ENCODE results near the gene ECEL1.
"Not testable (repeated sequence)": the region's sequence is repeated elsewhere in the genome, so short reads cannot be mapped to it uniquely, and the experiment has no call there.

The ECEL1 gene, protein sequence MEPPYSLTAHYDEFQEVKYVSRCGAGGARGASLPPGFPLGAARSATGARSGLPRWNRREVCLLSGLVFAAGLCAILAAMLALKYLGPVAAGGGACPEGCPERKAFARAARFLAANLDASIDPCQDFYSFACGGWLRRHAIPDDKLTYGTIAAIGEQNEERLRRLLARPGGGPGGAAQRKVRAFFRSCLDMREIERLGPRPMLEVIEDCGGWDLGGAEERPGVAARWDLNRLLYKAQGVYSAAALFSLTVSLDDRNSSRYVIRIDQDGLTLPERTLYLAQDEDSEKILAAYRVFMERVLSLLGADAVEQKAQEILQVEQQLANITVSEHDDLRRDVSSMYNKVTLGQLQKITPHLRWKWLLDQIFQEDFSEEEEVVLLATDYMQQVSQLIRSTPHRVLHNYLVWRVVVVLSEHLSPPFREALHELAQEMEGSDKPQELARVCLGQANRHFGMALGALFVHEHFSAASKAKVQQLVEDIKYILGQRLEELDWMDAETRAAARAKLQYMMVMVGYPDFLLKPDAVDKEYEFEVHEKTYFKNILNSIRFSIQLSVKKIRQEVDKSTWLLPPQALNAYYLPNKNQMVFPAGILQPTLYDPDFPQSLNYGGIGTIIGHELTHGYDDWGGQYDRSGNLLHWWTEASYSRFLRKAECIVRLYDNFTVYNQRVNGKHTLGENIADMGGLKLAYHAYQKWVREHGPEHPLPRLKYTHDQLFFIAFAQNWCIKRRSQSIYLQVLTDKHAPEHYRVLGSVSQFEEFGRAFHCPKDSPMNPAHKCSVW

DNA sequence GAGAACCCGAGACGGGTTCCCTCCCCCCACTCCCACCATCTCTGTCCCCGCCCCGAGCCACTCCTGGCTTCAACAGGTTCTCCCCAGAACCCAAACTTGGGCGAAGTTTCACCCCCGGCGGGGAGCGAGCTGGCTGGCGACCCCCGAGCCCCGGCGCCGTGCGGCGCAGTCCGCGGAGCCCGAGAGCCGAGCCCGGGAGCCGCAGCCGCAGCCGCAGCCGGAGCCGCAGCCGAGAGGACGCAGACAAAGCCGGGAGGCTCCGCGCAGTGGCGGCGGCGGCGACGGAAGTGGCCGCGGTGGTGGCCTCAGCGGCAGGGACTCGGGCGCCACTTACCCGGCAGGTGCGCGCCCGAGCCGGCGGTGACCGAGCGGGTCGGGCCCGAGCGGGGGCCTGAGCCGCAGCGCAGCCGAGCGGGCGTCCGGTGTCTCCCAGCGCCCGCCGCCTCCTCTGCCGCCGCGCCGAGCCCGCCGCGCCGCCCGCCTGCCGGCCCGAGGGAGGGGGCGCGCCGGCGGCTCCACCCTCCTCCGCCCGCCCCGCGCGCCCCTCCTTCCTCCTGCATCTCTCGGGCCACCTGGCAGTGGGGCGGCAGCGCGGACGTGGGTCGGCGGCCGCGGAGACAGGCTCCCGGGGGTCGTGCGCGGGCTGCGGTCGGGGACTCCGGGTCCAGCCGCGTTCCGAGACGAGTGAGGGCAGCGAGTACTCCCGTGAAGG is at the start of gene ECEL1:
TSS of gene ECEL1 (minus strand) at position 450 of the 712 bp plus-strand sequence. CDS start 1,181 bp downstream, outside the sequence.
- no peak for DNase-seq (ENCODE audit: low spot score)

DNA sequence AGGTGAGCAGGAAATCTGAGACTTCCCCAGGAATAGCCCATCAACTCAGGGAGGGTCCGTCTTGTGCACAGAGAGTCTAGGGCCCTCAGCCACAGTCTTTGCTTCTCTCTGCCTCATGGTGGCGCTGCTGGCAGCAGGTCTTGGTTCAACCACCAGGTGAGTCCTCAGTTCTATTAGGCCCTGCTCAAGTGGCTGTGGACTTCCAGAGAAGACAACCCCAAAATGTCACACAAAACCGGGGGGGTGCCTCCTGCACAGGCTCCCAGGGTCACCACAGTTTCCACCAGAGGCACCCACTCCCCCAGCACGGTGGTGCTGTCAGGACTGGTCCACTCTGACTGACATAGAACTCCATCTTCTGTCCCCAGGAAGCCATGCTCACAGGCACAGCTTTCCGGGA is 49.4 kb upstream of the ECEL1 start:
- no peak for DNase-seq (ENCODE audit: low spot score)

DNA sequence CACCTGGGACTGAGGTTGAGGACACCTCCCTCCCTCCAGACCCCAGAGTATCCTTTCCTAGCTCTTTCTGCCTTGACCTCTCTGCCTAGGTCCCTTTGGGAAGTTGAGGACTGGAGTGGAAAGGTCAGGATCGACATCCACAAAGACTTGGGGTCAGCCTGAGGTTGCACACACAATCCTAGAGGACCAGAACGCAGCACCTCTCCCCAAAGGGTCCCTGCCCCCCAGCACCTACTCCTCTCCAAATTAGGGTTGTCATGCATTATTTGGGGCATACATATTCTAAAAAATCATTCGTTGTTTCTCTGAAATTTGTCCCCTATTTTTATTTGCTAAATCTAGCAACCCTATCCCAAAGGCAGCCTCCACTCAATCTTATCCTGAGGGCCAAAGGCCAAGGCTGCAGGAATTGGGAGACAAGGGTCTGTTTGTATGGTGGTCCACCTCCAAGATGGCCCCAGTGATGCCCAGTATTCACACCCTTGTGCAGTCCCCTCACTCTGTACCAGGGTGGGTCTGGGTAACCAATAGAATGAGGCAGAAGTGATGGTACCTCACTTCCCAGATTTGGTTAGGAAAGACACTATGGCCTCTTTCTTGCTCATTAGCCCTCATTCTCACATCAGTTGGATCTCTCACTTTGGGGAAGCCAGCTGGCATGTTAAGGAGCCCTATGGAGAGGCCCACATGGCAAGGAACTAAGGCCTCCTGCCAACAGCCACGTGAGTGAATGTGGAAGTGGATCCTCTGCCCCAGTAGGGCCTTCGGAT is 48.3 kb upstream of the ECEL1 start:
- no peak for DNase-seq (ENCODE audit: low spot score)

DNA sequence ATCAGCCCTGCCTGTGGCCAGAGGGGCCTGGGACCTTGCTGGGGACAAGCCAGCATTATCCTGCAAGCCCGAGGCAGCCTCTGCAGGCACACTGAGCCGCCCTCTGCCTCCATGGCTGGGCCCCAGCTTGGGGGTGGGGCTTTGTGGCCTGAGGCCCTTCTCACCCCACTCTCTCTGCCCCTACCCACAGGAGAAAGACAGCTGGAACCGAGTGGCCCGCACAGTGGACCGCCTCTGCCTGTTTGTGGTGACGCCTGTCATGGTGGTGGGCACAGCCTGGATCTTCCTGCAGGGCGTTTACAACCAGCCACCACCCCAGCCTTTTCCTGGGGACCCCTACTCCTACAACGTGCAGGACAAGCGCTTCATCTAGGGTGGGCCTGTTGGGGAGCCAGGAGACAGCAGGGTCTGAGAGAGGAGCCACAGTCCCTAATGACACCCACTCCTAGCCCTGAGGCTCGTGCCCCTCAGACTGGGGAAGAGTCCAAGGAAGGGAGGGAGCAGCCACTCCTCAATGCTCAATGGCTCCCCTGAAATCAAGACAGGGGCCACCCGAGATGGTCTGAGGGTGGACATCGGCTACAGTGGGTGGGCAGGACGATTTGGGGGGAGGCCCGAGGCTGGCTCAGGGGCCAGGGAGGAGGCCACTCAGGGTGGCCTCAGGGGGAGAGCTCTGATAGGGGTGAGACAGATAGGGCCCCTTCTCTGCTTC is 47.5 kb upstream of the ECEL1 start:
- DNase-seq (ENCODE audit: low spot score) = no peak

DNA sequence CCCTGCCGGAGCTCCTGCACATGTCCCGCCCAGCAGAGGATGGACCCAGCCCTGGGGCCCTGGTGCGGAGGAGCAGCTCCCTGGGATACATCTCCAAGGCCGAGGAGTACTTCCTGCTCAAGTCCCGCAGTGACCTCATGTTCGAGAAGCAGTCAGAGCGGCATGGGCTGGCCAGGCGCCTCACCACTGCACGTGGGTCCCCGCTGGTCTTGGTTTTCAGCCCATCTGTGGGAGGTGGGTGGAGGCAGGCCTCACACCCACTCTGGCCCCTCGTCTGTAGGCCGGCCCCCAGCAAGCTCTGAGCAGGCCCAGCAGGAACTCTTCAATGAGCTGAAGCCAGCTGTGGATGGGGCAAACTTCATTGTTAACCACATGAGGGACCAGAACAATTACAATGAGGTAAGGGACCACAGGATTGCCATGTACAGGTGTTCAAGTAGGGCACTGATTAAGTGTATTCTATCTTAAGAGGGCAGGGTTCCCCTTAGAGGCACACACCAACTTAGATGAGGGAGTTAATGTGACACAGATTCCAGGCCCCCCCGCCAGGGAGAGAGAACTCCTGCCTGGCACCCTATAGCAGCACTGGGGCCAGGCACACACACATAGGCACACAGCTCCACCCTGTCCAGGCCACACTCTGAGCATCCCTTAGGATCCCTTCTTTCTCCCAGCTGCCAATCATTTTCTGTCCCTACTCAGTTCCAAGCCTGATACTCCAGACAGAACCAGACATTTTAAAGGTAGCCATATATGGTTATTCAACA is 46.5 kb upstream of the ECEL1 start:
- no peak for DNase-seq (ENCODE audit: low spot score)

DNA sequence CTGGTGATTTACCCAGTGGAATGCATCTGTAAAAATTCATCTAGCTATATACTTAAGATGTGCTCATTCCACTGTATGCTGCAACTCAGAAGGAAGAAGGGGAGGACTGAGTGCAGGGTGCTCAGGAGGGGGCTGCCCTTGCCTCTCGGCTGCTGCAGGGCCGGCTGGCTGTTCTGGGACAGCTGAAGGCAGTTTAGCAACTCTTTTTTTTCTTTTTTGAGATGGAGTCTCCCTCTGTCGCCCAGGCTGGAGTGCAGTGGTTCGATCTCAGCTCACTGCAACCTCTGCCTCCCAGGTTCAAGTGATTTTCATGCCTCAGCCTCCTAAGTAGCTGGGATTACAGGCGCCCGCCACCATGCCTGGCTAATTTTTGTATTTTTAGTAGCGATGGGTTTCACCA is 45.2 kb upstream of the ECEL1 start:
- not testable (repeated sequence) for DNase-seq (ENCODE audit: low spot score)

DNA sequence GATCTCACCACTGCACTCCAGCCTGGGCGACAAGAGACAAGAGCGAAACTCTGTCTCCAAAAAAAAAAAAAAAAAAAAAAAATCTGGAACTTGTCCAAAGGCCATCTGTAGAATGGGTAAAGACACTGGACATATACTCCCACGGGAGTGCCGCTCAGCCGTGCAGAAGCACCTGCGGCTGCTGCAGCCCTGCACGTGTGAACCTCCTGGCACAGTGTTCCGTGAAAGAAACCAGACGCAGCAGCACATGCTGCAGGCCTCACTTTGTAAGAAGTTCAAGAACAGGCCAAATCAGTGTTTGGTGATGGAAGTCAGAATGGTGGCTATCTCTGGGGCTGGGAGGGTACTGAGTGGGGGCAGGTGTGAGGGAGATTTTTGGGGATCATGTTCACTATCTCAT is 44.8 kb upstream of the ECEL1 start:
- no peak for DNase-seq (ENCODE audit: low spot score)

DNA sequence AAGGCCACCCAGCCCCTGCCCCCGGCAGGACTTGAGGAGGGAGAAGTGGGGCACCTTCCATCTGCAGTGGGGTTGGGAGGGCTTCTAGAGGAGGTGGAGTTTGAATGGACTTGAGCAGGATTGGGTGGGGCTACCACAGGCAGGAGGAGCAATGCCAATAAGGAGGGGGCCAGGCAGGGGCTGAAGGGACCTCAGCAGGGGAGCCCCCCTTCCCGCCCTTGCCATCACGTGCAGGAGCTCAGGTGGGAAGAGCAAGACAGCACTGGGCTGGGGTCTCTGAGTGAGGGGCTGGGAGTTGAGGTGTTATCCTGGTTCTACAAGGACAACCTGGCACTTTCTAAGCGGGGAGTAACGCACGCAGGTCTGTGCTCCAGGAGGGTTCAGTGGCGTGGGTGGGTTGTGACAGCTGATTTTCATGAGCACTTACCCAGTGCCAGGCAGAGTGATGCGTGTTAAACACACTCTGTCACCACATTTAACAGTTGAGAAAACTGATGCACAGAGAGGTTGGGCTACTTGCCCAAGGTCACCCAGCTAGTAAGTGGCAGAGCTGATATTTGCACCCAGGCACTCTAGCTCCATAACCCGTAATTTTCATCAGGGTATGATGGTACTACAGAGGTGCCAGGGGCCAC is 43.1 kb upstream of the ECEL1 start:
- no peak for DNase-seq (ENCODE audit: low spot score)

DNA sequence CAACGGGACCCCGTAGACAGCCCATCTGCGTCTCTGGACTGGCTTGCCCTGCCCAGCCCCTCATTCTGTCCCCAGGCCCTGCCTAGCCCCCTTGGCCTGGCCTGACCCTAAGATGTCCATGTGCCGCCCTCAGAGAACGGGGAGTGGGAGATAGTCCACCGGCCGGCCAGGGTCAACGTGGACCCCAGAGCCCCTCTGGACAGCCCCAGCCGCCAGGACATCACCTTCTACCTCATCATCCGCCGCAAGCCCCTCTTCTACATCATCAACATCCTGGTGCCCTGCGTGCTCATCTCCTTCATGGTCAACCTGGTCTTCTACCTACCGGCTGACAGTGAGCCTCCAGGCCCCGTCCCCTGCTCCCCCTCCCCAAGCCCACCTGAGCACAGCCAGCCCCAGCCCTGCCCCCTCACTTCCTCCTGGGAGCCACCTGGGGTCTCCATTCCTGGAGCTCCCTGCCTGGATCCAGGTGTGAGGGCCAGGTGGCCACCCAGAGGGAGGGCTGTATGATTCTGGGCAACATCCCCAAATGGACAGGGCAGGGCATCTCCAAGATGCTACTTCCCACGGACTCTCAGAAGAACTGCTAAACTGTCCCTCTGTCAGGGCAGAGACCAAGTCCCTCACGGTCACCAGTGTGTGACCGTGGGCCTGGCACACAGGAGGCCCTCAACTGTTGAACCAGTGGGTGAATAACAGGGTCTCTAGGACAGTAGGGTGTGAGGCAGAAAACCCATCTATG is 42.3 kb upstream of the ECEL1 start:
- DNase-seq (ENCODE audit: low spot score) = no peak

DNA sequence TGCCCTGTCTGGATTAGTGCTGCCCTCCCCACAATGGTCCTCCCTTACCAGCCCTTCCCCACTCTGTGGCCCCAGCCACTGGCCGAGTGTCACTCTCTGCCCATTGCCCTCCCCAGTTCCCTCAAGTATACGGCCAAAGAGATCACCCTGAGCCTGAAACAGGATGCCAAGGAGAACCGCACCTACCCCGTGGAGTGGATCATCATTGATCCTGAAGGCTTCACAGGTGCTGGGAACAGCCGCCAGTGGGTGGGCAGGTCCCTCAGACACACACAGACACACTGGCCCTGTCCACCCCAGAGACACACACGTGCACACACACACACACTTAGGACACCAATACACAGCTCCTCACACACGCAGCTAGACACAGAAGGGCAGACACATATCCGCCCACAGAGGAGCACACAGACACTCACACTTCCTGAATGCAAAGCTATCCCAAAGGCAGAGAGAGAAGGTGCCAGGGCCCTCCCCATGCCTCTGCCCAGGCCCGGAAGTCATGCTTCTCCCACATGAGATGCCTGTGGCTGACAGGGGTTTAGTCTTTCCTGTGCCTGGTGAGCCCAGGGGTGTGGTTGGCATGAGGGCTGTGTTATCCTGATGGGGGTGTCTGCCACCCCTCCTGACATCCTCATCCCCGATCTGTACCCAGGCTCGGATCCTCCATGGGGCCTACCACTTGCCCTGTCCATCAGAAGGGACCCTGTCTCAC is 41.3 kb upstream of the ECEL1 start:
- no peak for DNase-seq (ENCODE audit: low spot score)

DNA sequence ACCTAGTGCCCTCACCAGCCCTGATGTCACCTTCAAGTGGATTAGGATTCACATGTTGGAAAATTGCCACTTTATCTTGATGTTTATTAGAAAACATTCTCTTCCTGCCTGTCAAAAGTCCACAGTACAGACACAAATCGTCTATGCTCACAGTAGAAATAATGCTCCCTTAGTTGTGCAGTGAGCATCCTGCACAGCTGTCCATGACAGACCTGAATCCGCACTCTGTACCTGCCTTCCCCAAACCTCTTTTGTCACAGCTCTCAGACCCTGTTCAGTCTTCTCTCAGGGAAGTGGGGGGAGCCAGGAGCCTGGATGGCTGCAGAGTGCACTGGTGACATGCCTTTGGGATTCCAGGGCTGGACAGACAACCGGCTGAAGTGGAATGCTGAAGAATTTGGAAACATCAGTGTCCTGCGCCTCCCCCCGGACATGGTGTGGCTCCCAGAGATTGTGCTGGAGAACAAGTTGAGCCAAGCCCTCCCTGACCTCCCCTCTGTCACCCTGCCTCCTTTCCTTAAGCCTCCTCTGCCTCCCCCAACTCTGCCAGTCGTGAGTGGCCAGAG is 40.4 kb upstream of the ECEL1 start:
- no peak for DNase-seq (ENCODE audit: low spot score)

DNA sequence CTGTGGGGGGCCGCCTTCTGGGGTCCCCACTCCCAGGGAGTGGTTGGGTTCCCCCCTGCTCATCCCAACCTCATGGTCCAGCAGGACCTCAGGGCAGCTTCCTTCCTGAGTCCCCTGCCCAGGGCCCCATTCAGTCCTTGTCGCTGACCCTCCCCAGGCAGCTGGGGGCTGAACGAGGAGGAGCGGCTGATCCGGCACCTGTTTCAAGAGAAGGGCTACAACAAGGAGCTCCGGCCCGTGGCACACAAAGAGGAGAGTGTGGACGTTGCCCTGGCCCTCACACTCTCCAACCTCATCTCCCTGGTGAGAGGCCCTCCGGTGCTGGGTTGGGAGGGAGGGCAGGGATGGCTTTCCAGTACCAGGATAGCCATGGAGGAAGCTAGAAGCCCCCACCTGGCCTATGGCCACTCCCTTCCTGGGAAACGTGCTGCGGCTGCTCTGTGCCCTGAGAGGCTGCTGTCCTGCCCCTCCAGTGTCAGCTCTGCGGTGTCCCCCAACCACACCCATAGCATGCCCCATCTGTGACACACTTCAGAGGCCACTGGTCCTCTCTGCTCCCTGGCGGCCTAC is 38.8 kb upstream of the ECEL1 start:
- DNase-seq (ENCODE audit: low spot score) = no peak

DNA sequence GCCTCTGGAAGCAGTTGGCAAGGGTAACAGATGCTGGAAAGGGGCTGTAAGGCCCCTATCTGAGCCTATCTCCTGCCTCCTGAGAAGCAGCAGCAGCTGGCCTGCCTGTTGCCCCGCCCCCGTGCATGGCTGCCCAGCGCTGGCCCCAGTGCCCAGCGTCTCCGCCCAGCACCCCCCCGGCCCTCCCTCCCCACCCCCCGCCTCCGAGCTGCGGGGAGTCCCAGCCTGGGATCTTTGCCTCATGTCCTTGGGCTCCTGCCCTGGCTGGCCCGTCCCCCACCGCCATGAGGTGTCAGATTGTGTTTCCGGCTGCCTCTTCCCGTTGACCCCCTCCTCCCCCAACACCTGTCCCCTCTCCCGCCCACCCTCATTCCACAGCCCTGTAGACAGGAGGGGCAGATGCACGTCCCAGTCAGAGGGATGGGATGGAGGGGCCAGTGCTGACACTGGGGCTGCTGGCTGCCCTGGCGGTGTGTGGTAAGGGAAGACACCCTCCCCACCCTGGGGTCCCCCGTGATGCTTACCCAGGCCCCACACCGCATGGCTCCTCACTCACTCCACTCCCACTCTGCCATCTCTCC is 38.2 kb upstream of the ECEL1 start, which contains the start of gene CHRND:
TSS of gene CHRND (plus strand) at position 370 of the 581 bp plus-strand sequence. CDS start at position 426, 56 bp downstream.
- peak; percentile 32 for DNase-seq (ENCODE audit: low spot score)

DNA sequence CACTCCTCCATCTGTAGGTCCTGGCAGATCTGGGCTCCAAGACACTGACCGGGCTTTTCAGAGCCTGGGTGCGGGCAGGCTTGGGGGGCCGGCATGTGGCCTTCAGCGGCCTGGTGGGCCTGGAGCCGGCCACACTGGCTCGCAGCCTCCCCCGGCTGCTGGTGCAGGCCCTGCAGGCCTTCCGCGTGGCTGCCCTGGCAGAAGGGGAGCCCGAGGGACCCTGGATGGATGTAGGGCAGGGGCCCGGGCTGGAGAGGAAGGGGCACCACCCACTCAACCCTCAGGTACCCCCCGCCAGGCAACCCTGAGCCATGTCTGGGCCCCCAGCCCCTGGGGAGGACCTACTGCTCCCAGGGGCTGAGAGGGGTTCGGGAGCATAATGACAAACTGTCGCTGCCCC is 37.6 kb upstream of the ECEL1 start:
- DNase-seq (ENCODE audit: low spot score) = no peak

DNA sequence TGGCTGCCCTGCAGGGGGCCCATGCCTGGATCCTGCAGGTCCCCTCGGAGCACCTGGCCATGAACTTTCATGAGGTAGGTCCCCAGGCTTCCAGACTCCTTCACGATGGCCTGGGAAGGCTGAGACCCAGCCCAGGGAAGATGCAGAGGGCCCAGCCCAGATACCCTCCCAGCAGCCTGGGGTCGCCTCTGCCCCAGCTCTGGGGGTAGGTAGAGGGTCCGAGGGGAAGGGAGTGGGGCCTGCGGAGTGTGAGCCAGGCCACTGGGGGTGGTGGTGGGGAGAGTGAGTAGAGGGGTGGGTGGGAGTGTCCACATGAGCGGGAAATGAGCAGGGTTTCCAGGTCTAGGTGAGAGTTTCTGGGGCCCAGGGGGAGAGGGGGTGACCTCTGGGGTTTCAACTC is 37.1 kb upstream of the ECEL1 start:
- DNase-seq (ENCODE audit: low spot score) = no peak

DNA sequence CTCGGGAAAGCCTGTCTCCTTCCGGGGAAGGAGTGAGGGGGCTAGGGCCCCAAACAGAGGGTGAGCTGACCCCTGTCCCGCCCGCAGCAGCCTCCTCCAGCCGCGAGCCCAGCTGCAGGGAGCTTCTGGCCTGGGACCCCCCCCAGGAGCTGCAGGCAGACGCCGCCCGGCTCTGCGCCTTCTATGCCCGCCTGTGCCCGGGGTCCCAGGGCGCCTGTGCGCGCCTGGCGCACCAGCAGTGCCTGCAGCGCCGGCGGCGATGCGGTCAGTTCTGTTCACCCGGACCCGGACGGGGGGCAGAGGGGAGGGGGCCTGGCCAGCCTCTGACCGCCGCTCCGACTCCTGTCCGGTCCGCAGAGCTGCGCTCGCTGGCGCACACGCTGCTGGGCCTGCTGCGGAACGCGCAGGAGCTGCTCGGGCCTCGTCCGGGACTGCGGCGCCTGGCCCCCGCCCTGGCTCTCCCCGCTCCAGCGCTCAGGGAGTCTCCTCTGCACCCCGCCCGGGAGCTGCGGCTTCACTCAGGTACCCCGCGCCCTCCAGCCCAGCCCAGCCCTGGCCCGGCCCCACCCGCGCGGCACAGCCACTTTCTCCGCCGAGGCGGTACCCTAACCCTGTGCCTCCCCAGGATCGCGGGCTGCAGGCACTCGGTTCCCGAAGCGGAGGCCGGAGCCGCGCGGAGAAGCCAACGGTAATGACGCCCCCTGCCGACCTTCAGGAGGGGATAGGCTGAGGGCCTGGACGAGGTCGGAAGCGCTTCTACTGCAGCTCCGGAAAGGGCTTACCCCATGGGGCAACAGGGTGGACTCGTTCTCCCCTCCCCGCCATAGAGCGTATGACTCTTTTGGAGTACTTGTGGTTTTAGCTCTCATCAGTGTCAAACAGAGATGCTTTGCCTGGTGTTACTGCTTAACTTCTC is 36.3 kb upstream of the ECEL1 start:
- DNase-seq (ENCODE audit: low spot score) = no peak

DNA sequence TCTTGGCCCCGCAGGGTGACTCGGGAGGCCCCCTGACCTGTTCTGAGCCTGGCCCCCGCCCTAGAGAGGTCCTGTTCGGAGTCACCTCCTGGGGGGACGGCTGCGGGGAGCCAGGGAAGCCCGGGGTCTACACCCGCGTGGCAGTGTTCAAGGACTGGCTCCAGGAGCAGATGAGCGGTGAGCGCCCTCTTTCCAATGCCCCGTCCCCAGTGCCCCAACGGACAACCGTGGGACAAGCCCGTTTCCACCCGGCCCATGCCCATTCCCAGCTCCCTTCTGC is 35.7 kb upstream of the ECEL1 start:
- DNase-seq (ENCODE audit: low spot score) = no peak

Measured in hepatic stellate cell (primary cell).